CD4-positive, alpha-beta T cell (primary cell): Measurements from ENCODE around the gene REEP2. TPM values are rescaled to one million over a fixed set of nuclear protein-coding genes. Genes with fewer than 3 reads are reported as not detected.

Source experiments
- ATAC-seq: fragments of 200-7000 bp; cut with Tn5 transposase; one replicate; pipeline ENCODE4 v1.10.0; 2022; ENCODE audit warnings: mild to moderate bottlenecking; ENCODE audit not compliant: poor library complexity
- CTCF ChIA-PET: fragments of 350-600 bp; sonication (Branson Sonifier 250); formaldehyde crosslinking; loops from one replicate; lab custom pipeline; 2021; ENCODE audit warnings: antibody characterized with exemption, inconsistent platforms; lab: Charles Lee
- POLR2A ChIA-PET: fragments of 350-600 bp; sonication (Branson Sonifier 250); formaldehyde crosslinking; loops from one replicate; lab custom pipeline; 2021; ENCODE audit warnings: antibody characterized with exemption, inconsistent platforms; lab: Charles Lee
- DNase-seq, 14 experiments: peaks; one replicate each; pipeline ENCODE4 v3.0.0-alpha.2; 2013 to 2020; ENCODE audit warnings: mixed read lengths in 2 of 14
- H3K27ac ChIP-seq, 2 donors: one replicate each; pipeline versions ENCODE4 v1.5.1 to v1.7.0; 2013; ENCODE audit warnings: low read length in 2 of 2, low read depth in 1 of 2, mild to moderate bottlenecking in 1 of 2
- H3K27me3 ChIP-seq, 2 experiments: 1 replicate in 1 of 2; 2 replicates in 1 of 2; pipeline versions ENCODE4 v1.6.1 to v1.7.0; 2013; ENCODE audit warnings: low read length in 2 of 2, control low read depth in 1 of 2, mild to moderate bottlenecking in 1 of 2, moderate library complexity in 1 of 2; ENCODE audit not compliant: insufficient read depth in 2 of 2, control insufficient read depth in 1 of 2
- H3K36me3 ChIP-seq: one replicate; pipeline ENCODE4 v1.6.1; 2013; ENCODE audit warnings: low read length, control low read depth; ENCODE audit not compliant: insufficient read depth
- H3K4me1 ChIP-seq: one replicate; pipeline ENCODE4 v1.6.1; 2013; ENCODE audit warnings: low read length, control low read depth; ENCODE audit not compliant: insufficient read depth
- H3K4me3 ChIP-seq: one replicate; pipeline ENCODE4 v1.5.1; 2013; ENCODE audit warnings: mild to moderate bottlenecking, low read length, moderate library complexity
- H3K9me3 ChIP-seq, 2 experiments: 1 replicate in 1 of 2; 2 replicates in 1 of 2; pipeline versions ENCODE4 v1.6.1 to v1.7.0; 2013; ENCODE audit warnings: low read length in 2 of 2, mild to moderate bottlenecking in 2 of 2, control low read depth in 1 of 2, moderate library complexity in 1 of 2; ENCODE audit not compliant: control insufficient read depth in 1 of 2, insufficient read depth in 1 of 2
- H3K27ac Mint-ChIP-seq: one replicate; pipeline ENCODE4 v1.8.0; 2020; ENCODE audit warnings: mixed read lengths
- H3K27me3 Mint-ChIP-seq: one replicate; pipeline ENCODE4 v1.8.0; 2021; ENCODE audit warnings: mixed read lengths
- H3K36me3 Mint-ChIP-seq: one replicate; pipeline ENCODE4 v1.8.0; 2021; ENCODE audit warnings: low read depth, mixed read lengths
- H3K4me1 Mint-ChIP-seq: one replicate; pipeline ENCODE4 v1.8.0; 2021; ENCODE audit warnings: low read depth, mixed read lengths
- H3K4me3 Mint-ChIP-seq: one replicate; pipeline ENCODE4 v1.8.0; 2020; ENCODE audit warnings: mild to moderate bottlenecking, mixed read lengths
- H3K9me3 Mint-ChIP-seq: one replicate; pipeline ENCODE4 v1.8.0; 2020; ENCODE audit warnings: mixed read lengths
- intact Hi-C, 2 experiments: fragments of 100-400 bp; cut with DNase I in 1 of 2; cut with micrococcal nuclease in 1 of 2; formaldehyde crosslinking; loops; one replicate each; pipeline versions ENCODE4 v1.15.1 to v1.9.0; 2023 to 2025; cut with DNase I, micrococcal nuclease
- total RNA-seq, 174 experiments: library from RNA in 2 of 174; stranded (reverse) in 2 of 174; gene quantifications; one replicate each; pipeline ENCODE4 v1.2.3 and lab custom pipeline; 2021 to 2026
- TF ChIP-seq, protein P1 (sequence below): fragments of 200-600 bp; IDR thresholded peaks from one replicate; pipeline ENCODE4 v1.8.0; 2022; ENCODE audit warnings: antibody characterized with exemption, mild to moderate bottlenecking

Gene REEP2
- total RNA-seq, 2 experiments from 2014 or later, result 0.33 to 0.34 TPM

DNA sequence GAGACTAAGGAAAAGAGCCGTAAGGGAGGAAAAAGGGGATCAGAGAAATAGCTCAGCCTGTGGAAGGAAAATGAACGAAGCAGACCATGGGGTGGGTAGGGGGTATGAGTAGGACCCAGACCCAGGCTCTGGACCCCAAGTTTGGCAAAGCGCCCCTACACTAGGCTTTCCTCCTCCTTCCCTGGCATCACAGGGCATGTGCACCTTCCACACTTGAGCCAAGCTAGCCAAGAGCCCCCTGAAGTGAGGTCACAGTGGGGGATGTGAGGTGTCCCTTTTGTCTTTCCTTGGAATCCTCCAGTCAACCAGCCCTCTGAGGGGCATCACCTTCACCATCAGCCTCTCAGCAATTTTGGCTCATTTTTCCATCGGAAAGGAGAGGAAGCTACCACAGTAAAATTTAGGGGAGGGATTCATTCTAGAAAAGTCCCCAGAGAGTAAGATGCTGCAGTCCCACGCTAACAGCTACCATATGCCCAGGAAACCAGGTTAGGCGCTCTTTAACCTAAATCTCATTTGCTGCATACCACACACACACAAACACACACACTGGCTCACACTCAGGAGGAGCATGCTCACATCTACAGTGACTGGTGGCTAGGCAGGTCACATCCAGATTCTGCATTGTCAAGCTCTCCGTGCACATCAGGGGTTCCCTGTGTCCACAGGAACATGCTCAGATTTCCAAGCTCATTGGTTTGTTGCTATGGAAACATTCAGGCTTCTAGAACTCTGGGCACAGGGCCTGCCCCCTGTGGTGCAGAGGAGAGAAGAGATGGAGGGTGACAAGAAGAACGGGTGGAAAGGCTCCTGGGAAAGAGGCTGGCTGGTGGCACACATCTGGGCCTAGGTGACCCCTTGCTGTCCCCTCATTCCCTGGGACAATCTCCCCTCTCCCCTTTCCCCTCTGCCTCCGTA, 9.9 kb downstream of the REEP2 start:
- Histone ChIP-seq H3K27ac (no peak overlapping the region), H3K27me3 (no peaks in the 10 kb centered on the region), H3K36me3 (no peaks in the 10 kb centered on the region), H3K9me3 (no peaks in the 10 kb centered on the region), H3K4me1 (peaks cover 10% of the 10 kb centered on the region), H3K4me3 (no peak overlapping the region)
- Mint-ChIP-seq H3K27me3 (no peaks in the 10 kb centered on the region), H3K4me3 (no peak overlapping the region), H3K9me3 (no peaks in the 10 kb centered on the region), H3K27ac (no peak overlapping the region), H3K36me3 (no peaks in the 10 kb centered on the region), H3K4me1 (peaks cover 6% of the 10 kb centered on the region)
- ChIA-PET CTCF (interaction anchor here (1.0 to 4.8 kb wide), 9 partner anchors 10 to 99 kb away, joined by 3 to 46 read pairs (median 7); partner anchors contain the start of gene EGR1), POLR2A (interaction anchor here (0.6 to 1.1 kb wide), 2 partner anchors 13 to 111 kb away, joined by 3 to 4 read pairs; partner anchors contain the start of gene FAM53C)
- intact Hi-C loops, result no loop called here
- ATAC-seq (no peak), DNase-seq (no peak)
- TF ChIP-seq, protein P1, sequence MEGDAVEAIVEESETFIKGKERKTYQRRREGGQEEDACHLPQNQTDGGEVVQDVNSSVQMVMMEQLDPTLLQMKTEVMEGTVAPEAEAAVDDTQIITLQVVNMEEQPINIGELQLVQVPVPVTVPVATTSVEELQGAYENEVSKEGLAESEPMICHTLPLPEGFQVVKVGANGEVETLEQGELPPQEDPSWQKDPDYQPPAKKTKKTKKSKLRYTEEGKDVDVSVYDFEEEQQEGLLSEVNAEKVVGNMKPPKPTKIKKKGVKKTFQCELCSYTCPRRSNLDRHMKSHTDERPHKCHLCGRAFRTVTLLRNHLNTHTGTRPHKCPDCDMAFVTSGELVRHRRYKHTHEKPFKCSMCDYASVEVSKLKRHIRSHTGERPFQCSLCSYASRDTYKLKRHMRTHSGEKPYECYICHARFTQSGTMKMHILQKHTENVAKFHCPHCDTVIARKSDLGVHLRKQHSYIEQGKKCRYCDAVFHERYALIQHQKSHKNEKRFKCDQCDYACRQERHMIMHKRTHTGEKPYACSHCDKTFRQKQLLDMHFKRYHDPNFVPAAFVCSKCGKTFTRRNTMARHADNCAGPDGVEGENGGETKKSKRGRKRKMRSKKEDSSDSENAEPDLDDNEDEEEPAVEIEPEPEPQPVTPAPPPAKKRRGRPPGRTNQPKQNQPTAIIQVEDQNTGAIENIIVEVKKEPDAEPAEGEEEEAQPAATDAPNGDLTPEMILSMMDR, result no peak

DNA sequence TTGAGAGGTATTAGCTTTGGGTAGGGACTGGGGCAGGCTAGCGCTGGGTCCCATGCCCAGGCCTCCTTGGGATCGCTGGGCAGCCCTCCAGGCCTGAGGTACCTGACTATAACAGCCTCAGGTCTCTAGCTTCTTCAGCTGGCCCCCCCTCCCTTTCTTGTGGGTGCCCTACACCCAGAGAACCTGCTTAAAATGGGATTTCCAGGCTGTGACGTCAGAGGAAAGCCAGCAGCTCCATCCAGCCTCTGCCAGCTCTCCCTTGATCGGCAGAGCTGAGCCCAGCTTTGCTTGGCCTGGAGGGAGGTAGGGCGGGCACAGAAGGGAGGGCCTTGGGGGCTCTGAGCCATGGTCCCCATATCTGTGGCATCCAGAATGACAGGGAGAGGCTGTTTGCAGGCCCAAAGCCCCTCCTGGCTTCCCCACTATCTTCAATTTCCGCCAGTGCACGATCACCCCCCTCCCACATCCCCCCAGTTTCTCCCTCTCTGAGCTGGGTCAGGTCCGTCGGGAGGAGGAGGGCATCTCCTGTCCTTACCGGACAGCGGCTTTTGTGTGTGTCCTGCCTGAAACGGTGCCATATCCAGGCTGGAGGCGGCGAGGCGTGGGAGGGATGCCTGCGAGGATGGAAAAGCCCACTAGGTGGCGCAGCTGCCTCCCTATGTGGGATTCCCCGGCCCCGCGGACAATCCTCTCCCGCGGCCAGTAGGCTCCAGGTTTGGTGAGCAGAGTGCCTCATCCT, 10.8 kb downstream of the REEP2 start:
- Mint-ChIP-seq H3K36me3 (no peaks in the 10 kb centered on the region), H3K27ac (peak overlapping the region; percentile 54), H3K4me1 (peaks cover 6% of the 10 kb centered on the region), H3K4me3 (no peak overlapping the region), H3K27me3 (no peaks in the 10 kb centered on the region), H3K9me3 (no peaks in the 10 kb centered on the region)
- Histone ChIP-seq H3K4me1 (peaks cover 10% of the 10 kb centered on the region), H3K4me3 (no peak overlapping the region), H3K36me3 (no peaks in the 10 kb centered on the region), H3K27me3 (no peaks in the 10 kb centered on the region), H3K9me3 (no peaks in the 10 kb centered on the region), H3K27ac (no peak overlapping the region)
- ChIA-PET CTCF (interaction anchor here (0.6 to 4.8 kb wide), 15 partner anchors 9 to 136 kb away, joined by 3 to 46 read pairs (median 5); partner anchors contain the start of genes EGR1 and ETF1), POLR2A (interaction anchor here (0.6 to 1.1 kb wide), 3 partner anchors 11 to 112 kb away, joined by 3 to 4 read pairs (median 3); partner anchors contain the start of genes FAM53C and REEP2)
- ATAC-seq (peak; percentile 87), DNase-seq (peak; percentile 56 to 87 (median 67))
- TF ChIP-seq, protein P1, result peak; percentile 94
- intact Hi-C loops, result loop anchor here (1.0 to 5.0 kb wide), 2 partner anchors 54 to 813 kb away; no protein-coding TSS in a partner anchor

DNA sequence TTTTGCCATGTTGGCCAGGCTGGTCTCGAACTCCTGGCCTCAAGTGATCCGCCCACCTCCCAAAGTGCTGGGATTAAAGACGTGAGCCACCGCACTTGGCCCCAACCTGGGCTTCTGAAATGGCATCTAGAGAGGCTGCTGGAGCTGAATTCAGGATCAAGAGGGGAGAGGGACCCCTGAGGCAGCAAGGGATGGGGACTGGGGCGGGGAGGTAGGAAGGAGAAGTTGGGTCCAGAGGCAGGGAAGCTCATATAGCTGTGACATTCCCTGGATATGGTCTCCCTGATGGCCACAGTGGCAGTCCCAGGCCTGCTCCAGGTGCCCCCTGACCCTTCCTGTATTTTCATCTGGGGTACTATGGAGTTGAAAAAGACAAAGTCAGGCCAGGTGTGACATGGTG, 12.1 kb downstream of the REEP2 start:
- H3K27me3 Mint-ChIP-seq, result no peaks in the 10 kb centered on the region
- H3K4me3 ChIP-seq, result no peak overlapping the region
- no peaks in the 10 kb centered on the region for H3K36me3 ChIP-seq
- peaks cover 6% of the 10 kb centered on the region for H3K4me1 Mint-ChIP-seq
- H3K4me1 ChIP-seq, result peaks cover 10% of the 10 kb centered on the region
- DNase-seq (no peak), ATAC-seq (no peak)
- POLR2A ChIA-PET, result no interaction called here
- no peaks in the 10 kb centered on the region for H3K36me3 Mint-ChIP-seq
- no peaks in the 10 kb centered on the region for H3K9me3 ChIP-seq
- intact Hi-C loops, result loop anchor here (1.0 to 5.0 kb wide), 2 partner anchors 52 to 811 kb away; no protein-coding TSS in a partner anchor
- CTCF ChIA-PET, result interaction anchor here (1.2 to 4.8 kb wide), 6 partner anchors 10 to 83 kb away, joined by 3 to 46 read pairs (median 7); partner anchors contain the start of gene EGR1
- no peak overlapping the region for H3K27ac ChIP-seq
- no peaks in the 10 kb centered on the region for H3K27me3 ChIP-seq
- no peak overlapping the region for H3K4me3 Mint-ChIP-seq
- H3K9me3 Mint-ChIP-seq, result no peaks in the 10 kb centered on the region
- no peak overlapping the region for H3K27ac Mint-ChIP-seq
- TF ChIP-seq, protein P1, result no peak
